ENCODE data around the gene AOC1. TPM values are rescaled to one million over a fixed set of nuclear protein-coding genes. Genes with fewer than 3 reads are reported as not detected.

AOC1 gene
- total RNA-seq, 2 experiments from 2014 or later = not detected

GRCh38 chr7:150866932-150867564 is 14.7 kb downstream of the AOC1 start:
- no peaks in the 10 kb centered on the region for H3K4me1 Mint-ChIP-seq (ENCODE audit: low read depth)
- DNase-seq (no peak), ATAC-seq (no peak)
- H3K9me3 Mint-ChIP-seq (ENCODE audit: insufficient read depth) = peaks cover 5% of the 10 kb centered on the region
- H3K27ac Mint-ChIP-seq = no peak overlapping the region
- CTCF ChIA-PET = interaction anchor here (0.6 to 3.0 kb wide), 3 partner anchors 11 to 70 kb away, joined by 3 to 24 read pairs (median 4); no protein-coding TSS in a partner anchor
- POLR2A ChIA-PET = interaction anchor here (0.7 kb wide), 1 partner anchor 500 kb away, joined by 4 read pairs; no protein-coding TSS in a partner anchor
- peaks cover 1% of the 10 kb centered on the region for H3K36me3 Mint-ChIP-seq (ENCODE audit: low read depth)
- no peak overlapping the region for H3K4me3 Mint-ChIP-seq
- H3K27me3 Mint-ChIP-seq (ENCODE audit: low read depth) = peaks cover 25% of the 10 kb centered on the region

DNA sequence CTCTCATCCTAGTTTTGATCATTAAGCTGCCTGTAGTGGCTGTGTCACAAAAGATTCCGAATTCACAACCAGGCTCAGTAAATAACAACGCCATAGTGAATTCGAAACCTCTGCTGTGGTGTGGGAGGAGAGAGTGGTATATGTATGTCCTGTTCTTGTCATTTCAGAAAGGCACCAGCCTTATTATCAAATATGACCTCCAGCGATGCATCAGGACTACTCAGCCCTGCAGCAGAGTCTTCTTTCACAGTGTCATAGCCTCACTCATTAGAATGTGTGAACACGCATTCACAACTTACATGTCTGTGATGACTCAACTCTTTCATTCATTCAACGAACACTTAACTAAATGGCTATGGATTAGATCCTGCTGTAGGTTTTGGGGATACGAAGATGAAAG is 15.3 kb downstream of the AOC1 start:
- Mint-ChIP-seq H3K27me3 (ENCODE audit: low read depth) (peaks cover 26% of the 10 kb centered on the region), H3K9me3 (ENCODE audit: insufficient read depth) (peaks cover 5% of the 10 kb centered on the region), H3K36me3 (ENCODE audit: low read depth) (peaks cover 1% of the 10 kb centered on the region), H3K4me1 (ENCODE audit: low read depth) (no peaks in the 10 kb centered on the region), H3K27ac (no peak overlapping the region), H3K4me3 (no peak overlapping the region)
- no peak for DNase-seq
- ChIA-PET CTCF (interaction anchor here (1.1 to 3.0 kb wide), 2 partner anchors 10 to 70 kb away, joined by 4 to 24 read pairs; no protein-coding TSS in a partner anchor), POLR2A (no interaction called here)
- ATAC-seq = no peak

- Mint-ChIP-seq H3K4me1 (ENCODE audit: low read depth) (no peaks in the 10 kb centered on the region), H3K9me3 (ENCODE audit: insufficient read depth) (peaks cover 5% of the 10 kb centered on the region), H3K4me3 (no peak overlapping the region), H3K36me3 (ENCODE audit: low read depth) (peaks cover 1% of the 10 kb centered on the region), H3K27ac (no peak overlapping the region), H3K27me3 (ENCODE audit: low read depth) (peaks cover 37% of the 10 kb centered on the region)
- ChIA-PET POLR2A (no interaction called here), CTCF (interaction anchor here (0.7 kb wide), 2 partner anchors 29 to 256 kb away, joined by 3 to 4 read pairs; no protein-coding TSS in a partner anchor)
- ATAC-seq = no peak
- no peak for DNase-seq
Measured at GRCh38 chr7:150869467-150869866, 17.1 kb downstream of the AOC1 start.

GRCh38 chr7:150871601-150872000 is 19.3 kb downstream of the AOC1 start:
- peaks cover 1% of the 10 kb centered on the region for H3K36me3 Mint-ChIP-seq (ENCODE audit: low read depth)
- no peak overlapping the region for H3K27ac Mint-ChIP-seq
- POLR2A ChIA-PET = no interaction called here

GRCh38 chr7:150874401-150875198 is 22.3 kb downstream of the AOC1 start:
- H3K4me3 Mint-ChIP-seq = no peak overlapping the region
- H3K27ac Mint-ChIP-seq = no peak overlapping the region
- ChIA-PET CTCF (interaction anchor here (0.9 to 2.6 kb wide), 3 partner anchors 11 to 88 kb away, joined by 4 to 10 read pairs (median 5); no protein-coding TSS in a partner anchor), POLR2A (no interaction called here)
- DNase-seq (no peak), ATAC-seq (no peak)
- peaks cover 5% of the 10 kb centered on the region for H3K9me3 Mint-ChIP-seq (ENCODE audit: insufficient read depth)
- no peaks in the 10 kb centered on the region for H3K4me1 Mint-ChIP-seq (ENCODE audit: low read depth)
- peaks cover 53% of the 10 kb centered on the region for H3K27me3 Mint-ChIP-seq (ENCODE audit: low read depth)
- H3K36me3 Mint-ChIP-seq (ENCODE audit: low read depth) = peaks cover 1% of the 10 kb centered on the region

More at GRCh38 chr7:150871601-150872000, 19.3 kb downstream of the AOC1 start:
- H3K27me3 Mint-ChIP-seq (ENCODE audit: low read depth) = peaks cover 48% of the 10 kb centered on the region
- CTCF ChIA-PET = no interaction called here
- ATAC-seq = no peak
- H3K4me1 Mint-ChIP-seq (ENCODE audit: low read depth) = no peaks in the 10 kb centered on the region
- DNase-seq = no peak
- peaks cover 5% of the 10 kb centered on the region for H3K9me3 Mint-ChIP-seq (ENCODE audit: insufficient read depth)
- H3K4me3 Mint-ChIP-seq = no peak overlapping the region

DNA sequence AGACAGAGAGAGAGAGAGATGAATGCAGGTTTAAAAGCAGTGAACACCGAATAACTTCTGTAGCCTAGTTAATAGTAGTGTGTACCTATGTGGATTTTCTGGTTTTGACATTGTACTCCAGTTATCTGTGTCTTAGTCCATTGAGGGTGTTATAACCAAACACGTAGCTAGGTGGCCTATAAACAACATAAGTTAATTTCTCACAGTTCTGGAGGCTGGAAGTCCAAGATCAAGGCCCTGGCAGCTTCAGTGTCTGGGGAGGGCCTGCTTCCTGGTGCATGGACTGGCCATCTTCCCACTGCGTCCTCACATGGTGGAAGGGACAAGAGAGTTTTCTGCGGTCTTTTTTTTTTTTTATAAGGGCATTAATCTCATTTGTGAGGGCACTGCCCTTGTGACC is 23.5 kb downstream of the AOC1 start:
- Mint-ChIP-seq H3K4me3 (no peak overlapping the region), H3K36me3 (ENCODE audit: low read depth) (peaks cover 2% of the 10 kb centered on the region), H3K27me3 (ENCODE audit: low read depth) (peaks cover 55% of the 10 kb centered on the region), H3K4me1 (ENCODE audit: low read depth) (no peaks in the 10 kb centered on the region), H3K27ac (no peak overlapping the region), H3K9me3 (ENCODE audit: insufficient read depth) (peaks cover 13% of the 10 kb centered on the region)
- DNase-seq (no peak), ATAC-seq (no peak)
- ChIA-PET POLR2A (no interaction called here), CTCF (interaction anchor here (0.7 to 4.5 kb wide), 12 partner anchors 9 to 312 kb away, joined by 3 to 24 read pairs (median 4); no protein-coding TSS in a partner anchor)

DNA sequence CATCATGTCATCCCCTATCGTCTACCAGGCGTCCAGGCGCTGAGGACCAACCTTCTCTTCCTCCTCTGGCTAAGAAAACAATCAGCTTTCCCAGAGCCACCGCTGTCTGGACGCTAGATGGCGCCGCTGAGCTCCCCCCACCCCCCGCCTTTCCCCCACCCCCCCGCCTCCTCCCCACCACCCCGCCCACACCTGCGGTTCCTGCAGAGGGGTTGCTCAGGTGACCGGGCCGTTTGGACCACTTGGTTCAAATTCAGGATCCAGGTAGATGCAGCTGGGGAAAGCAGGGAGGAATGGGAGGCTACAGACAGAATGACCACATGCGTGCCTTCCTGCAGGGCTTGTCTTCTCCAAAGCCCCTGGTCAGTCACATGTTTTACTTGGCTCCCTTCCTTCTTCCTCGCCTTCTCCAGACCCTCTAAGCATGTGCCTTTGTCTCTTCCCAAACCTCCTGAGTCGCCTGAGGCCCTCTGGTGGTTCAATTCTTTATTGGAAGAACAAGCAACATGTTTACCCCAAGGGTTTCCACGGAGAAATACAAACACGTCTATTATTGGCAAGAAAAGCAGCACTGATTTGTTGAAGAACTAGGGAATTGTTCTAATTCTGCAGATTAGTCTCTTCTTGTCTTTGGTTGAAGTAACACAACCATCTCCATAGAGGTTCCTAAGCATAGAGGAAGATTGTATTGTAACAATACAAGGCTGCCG is 24.7 kb downstream of the AOC1 start:
- peak; percentile 30 for ATAC-seq
- ChIA-PET CTCF (interaction anchor here (0.6 to 4.5 kb wide), 18 partner anchors 8 to 313 kb away, joined by 3 to 24 read pairs (median 4); no protein-coding TSS in a partner anchor), POLR2A (no interaction called here)
- peaks cover 5% of the 10 kb centered on the region for H3K36me3 Mint-ChIP-seq (ENCODE audit: low read depth)
- H3K9me3 Mint-ChIP-seq (ENCODE audit: insufficient read depth) = peaks cover 16% of the 10 kb centered on the region
- H3K4me1 Mint-ChIP-seq (ENCODE audit: low read depth) = no peaks in the 10 kb centered on the region
- H3K4me3 Mint-ChIP-seq = no peak overlapping the region
- peak; percentile 41 for DNase-seq
- no peak overlapping the region for H3K27ac Mint-ChIP-seq
- peaks cover 50% of the 10 kb centered on the region for H3K27me3 Mint-ChIP-seq (ENCODE audit: low read depth)

GRCh38 chr7:150877536-150877935 is 25.2 kb downstream of the AOC1 start:
- ChIA-PET CTCF (interaction anchor here (0.7 to 4.5 kb wide), 10 partner anchors 10 to 214 kb away, joined by 3 to 24 read pairs (median 4); no protein-coding TSS in a partner anchor), POLR2A (no interaction called here)
- peaks cover 5% of the 10 kb centered on the region for H3K36me3 Mint-ChIP-seq (ENCODE audit: low read depth)
- H3K4me3 Mint-ChIP-seq = no peak overlapping the region
- H3K27ac Mint-ChIP-seq = no peak overlapping the region
- H3K27me3 Mint-ChIP-seq (ENCODE audit: low read depth) = peaks cover 51% of the 10 kb centered on the region
- no peaks in the 10 kb centered on the region for H3K4me1 Mint-ChIP-seq (ENCODE audit: low read depth)
- H3K9me3 Mint-ChIP-seq (ENCODE audit: insufficient read depth) = peaks cover 20% of the 10 kb centered on the region
- DNase-seq = no peak
- ATAC-seq = peak; percentile 27

DNA sequence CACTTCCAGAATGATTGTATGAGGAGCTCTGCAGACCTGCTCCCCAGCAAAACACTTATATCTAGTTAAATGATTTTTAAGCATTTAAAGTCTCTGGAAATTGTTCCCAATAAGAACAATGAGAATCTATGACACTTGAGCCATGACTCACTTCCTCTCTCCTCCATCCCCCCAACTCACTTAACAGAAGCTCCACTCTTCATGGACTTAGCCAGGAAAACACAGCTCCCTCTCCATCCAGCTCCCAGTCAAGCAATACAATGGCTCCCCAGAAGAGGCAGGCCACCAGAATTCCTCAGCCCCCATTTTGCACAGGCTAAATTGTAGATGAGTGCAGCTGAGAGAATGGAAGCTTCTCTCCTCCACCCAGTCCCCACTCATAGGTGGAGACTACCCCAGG is 27.0 kb downstream of the AOC1 start:
- Mint-ChIP-seq H3K27ac (no peak overlapping the region), H3K36me3 (ENCODE audit: low read depth) (peaks cover 5% of the 10 kb centered on the region), H3K4me3 (no peak overlapping the region), H3K9me3 (ENCODE audit: insufficient read depth) (peaks cover 20% of the 10 kb centered on the region), H3K4me1 (ENCODE audit: low read depth) (no peaks in the 10 kb centered on the region), H3K27me3 (ENCODE audit: low read depth) (peaks cover 47% of the 10 kb centered on the region)
- POLR2A ChIA-PET = no interaction called here
- CTCF ChIA-PET = interaction anchor here (1.0 to 4.5 kb wide), 5 partner anchors 12 to 132 kb away, joined by 3 to 24 read pairs (median 5); no protein-coding TSS in a partner anchor
- ATAC-seq = no peak
- DNase-seq = no peak

- Mint-ChIP-seq H3K27ac (no peak overlapping the region), H3K4me1 (ENCODE audit: low read depth) (no peaks in the 10 kb centered on the region), H3K36me3 (ENCODE audit: low read depth) (peaks cover 5% of the 10 kb centered on the region), H3K27me3 (ENCODE audit: low read depth) (peaks cover 37% of the 10 kb centered on the region), H3K4me3 (no peak overlapping the region), H3K9me3 (ENCODE audit: insufficient read depth) (peaks cover 26% of the 10 kb centered on the region)
- ChIA-PET CTCF (interaction anchor here (1.2 kb wide), 1 partner anchor 17 kb away, joined by 6 read pairs; no protein-coding TSS in a partner anchor), POLR2A (no interaction called here)
- no peak for ATAC-seq
- no peak for DNase-seq
Measured at GRCh38 chr7:150881189-150881588, 28.9 kb downstream of the AOC1 start.

- no peak for ATAC-seq
- Mint-ChIP-seq H3K4me1 (ENCODE audit: low read depth) (no peaks in the 10 kb centered on the region), H3K9me3 (ENCODE audit: insufficient read depth) (no peaks in the 10 kb centered on the region), H3K27ac (no peak overlapping the region), H3K4me3 (no peak overlapping the region), H3K36me3 (ENCODE audit: low read depth) (no peaks in the 10 kb centered on the region), H3K27me3 (ENCODE audit: low read depth) (peaks cover 17% of the 10 kb centered on the region)
- no peak for DNase-seq
- ChIA-PET CTCF (interaction anchor here (0.8 to 1.5 kb wide), 2 partner anchors 15 to 40 kb away, joined by 3 read pairs; no protein-coding TSS in a partner anchor), POLR2A (interaction anchor here (0.6 kb wide), 1 partner anchor 17 kb away, joined by 7 read pairs; no protein-coding TSS in a partner anchor)
Measured at GRCh38 chr7:150890853-150891584, 38.7 kb downstream of the AOC1 start.

Measured in activated CD8-positive, alpha-beta T cell treated with anti-CD3 and anti-CD28 coated beads, Interleukin-2, amount 10 ng/mL, durations not matched to agents 7 days and 5 days (primary cell).